Putamen (tissue), 1 donor: ENCODE measurements around the gene NARF.
A peak's percentile ranks its signal among the peaks of the same experiment; 100 is the strongest.
"Not testable (repeated sequence)": the region's sequence is repeated elsewhere in the genome, so short reads cannot be mapped to it uniquely, and the experiment has no call there.

Experiments
- DNase-seq: peaks from one replicate; pipeline ENCODE4 v3.0.0-alpha.2; 2016; ENCODE audit warnings: low spot score

The NARF gene

DNA sequence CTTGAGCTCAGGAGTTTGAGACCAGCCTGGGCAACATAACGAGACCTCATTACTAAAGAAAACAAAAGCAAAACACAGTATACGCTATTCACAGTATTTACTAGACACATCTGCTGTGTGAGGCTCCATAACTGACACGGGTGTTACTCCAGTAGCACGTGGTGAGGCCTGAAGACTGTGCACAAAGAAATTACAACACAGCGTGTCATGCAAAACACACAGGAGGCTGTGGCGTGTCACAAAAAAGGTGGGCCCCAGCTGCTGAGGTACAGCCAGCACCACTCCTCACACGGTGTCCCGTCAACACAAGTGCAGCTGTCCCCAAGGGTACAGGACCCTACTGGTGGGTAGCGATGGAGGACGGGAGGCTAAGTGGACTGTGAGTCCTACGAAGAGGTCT lies 10.7 kb upstream of the NARF start:
- DNase-seq = no peak

- no peak for DNase-seq
These were observed 9.2 kb upstream of the NARF start for GRCh38 chr17:82449131-82449882.

- DNase-seq = no peak
These were observed 8.6 kb upstream of the NARF start for GRCh38 chr17:82449883-82450356.

DNA sequence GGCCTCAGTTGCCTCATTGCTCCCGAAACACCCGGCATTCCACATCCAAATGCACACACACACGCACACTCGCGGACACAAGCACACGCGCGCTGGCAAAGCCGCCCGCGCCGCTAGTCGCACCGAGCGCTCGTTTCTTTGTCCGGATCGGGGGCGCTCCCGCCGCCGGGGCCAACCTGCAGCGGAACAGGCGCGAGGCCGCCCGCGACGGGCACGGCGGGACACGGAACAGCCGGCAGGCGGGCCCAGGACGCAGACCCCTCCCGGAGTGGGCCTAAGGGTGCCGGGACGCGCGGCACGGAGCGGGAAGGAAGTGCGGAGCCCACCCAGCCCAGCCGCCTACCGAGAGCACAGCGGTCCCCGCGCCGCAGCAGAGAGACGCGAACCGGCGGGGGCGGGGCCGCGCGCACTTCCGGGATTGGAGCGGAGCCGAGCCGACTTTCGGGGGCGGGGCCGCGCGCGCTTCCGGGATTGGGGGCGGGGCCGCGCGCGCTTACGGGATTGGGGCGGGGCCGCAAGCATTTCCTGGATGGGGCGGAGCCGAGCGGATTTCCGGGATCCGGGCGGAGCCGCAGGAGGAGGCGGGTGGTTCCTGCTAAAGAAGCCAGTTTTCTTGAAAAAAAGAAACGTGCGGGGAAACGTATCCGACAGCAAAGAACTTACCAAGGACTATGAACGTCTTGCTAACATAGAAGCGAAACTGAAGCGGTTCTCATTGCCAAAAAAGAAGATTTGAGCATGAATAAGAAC lies 8.0 kb upstream of the NARF start, which contains the start of gene CYBC1:
TSS of gene CYBC1 (minus strand) at position 396 of the 750 bp plus-strand sequence. CDS start 1,498 bp downstream, outside the sequence.
- peak; percentile 89 for DNase-seq

GRCh38 chr17:82452162-82452561 lies 6.4 kb upstream of the NARF start:
- no peak for DNase-seq

DNA sequence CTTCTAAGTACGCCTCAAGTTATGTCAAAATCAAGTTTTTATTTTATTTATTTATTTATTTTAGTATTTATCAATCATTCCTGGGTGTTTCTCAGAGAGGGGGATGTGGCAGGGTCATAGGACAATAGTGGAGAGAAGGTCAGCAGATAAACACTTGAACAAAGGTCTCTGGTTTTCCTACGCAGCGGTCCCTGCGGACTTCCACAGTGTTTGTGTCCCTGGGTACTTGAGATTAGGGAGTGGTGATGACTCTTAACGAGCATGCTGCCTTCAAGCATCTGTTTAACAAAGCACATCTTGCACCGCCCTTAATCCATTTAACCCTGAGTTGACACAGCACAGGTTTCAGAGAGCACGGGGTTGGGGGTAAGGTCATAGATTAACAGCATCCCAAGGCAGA lies 5.4 kb upstream of the NARF start:
- DNase-seq = not testable (repeated sequence)

DNA sequence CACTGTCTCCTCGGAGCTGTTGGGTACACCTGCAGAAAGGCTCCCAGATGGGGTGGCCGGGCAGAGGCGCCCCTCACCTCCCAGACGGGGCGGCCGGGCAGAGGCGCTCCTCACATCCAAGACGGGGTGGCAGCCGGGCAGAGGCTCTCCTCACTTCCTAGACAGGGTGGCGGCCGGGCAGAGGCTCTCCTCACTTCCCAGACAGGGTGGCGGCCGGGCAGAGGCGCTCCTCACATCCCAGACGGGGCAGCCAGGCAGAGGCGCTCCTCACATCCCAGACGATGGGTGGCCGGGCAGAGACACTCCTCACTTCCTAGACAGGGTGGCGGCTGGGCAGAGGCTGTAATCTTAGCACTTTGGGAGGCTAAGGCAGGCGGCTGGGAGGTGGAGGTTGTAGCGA lies 4.8 kb upstream of the NARF start:
- DNase-seq = not testable (repeated sequence)

DNA sequence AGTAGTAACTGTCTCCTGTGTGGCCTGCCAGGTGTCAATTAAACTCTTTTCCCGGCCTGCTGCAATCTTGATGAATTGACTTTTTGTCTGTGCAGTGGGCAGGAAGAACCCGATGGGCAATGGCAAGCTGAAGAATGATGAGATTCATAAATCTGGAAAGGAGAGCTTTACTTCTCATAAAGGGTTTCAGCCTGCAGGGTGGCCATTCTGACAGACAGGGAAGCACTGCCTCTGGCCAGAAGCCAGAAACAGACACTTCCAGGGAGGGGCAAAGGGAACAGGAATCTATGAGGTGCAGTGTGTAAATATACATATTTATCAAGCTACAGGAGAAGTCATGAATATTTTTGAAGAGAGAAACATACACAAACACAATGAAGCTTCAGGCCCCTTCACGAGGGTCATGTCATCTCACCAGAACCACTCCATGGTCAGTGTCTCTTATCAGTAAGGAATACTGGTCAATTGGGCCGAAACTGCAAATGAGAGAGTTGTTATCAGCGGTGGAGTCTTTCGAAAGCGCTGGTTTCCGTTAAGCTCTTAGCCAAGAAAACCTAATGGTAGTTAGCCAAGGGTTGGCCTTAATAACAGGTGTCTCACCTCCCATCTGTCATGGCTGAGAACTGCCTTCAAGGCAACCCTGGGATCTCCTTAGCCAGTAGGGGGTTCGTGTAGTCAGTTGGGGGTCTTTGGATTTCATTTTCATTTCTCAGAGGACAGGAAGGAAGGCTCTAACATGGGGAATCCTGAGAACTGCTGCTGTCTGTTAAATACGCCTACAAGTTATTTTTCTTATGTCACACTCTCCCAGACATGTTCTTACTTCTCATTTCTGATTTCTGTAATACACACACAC lies 1.2 kb upstream of the NARF start:
- DNase-seq = no peak

DNA sequence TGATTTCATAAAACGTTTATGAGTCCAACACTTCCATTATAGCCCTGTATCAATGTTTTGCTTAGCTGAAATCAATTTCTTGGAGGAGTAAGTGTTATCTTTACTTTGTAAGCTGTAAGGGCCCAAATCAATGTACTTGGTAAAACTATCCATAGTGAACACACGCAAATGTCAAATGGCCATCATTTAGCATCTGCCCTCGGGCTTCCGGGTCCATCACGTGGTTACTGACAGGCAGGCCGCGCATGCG lies 687 bp upstream of the NARF start:
- DNase-seq = no peak

GRCh38 chr17:82458885-82459424 lies 414 bp downstream of the NARF start:
- DNase-seq = no peak

DNA sequence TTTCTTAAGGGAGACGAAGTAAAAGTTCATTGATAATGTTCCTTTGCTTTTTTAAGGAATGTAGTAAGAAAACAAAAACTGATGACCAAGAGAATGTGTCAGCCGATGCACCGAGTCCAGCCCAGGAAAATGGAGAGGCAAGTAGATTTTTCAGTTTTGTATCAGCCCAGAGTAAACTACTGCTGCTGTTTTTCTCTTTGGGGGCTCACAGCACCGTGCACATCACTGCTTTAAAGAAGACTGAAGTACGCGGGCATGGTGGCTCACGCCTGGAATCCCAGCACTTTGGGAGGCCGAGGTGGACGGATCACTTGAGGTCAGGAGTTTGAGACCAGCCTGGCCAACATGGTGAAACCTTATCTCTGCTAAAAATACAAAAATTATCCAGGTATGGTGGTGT lies 1.4 kb downstream of the NARF start:
- DNase-seq = not testable (repeated sequence)

GRCh38 chr17:82461827-82462524 lies 3.4 kb downstream of the NARF start:
- no peak for DNase-seq

DNA sequence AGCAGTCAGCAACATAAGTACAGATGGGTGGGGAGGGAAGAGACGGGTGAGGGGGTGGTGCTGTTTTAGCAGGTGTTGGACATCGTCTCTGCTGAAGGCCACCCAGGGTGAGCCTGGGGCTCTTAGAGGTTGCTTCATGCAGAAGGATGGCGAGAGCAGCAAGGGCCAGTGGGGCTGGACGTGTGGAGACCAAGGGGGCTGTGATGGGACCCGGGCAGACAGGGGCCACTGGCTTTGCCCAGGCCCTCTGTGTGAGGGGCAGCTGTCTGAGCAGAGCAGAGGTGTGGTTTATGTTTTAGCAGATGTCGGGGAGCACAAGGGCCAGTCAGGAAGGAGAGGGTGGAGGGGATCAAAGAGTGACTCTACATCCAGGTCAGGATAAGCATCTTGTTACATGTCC lies 4.8 kb downstream of the NARF start:
- DNase-seq = no peak

DNA sequence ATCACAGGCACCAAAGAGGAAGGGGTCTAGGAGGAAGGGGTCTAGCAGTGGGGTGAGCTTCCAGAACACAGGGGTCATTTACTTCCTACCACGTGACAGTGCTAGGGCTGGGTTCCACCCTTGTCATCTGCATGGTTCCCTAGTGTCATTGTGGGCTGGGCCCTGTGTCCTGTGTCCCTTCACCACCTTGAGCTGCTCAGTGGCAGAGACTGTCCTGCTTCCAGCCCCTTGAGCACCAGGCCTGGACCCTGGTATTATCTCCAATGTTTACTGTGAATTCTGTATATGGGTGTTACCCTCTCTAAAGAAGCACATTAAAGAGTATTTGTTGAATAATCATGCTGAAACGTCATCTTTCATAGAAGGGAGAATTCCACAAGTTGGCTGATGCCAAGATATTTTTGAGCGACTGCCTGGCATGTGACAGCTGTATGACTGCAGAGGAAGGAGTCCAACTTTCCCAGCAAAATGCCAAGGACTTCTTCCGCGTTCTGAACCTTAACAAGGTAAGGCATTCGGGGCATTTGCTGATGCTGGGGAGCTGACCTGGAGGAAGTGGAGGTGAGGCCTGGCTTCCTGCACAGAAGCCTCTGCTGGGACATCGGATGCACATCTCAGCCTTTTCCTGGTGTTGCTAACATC lies 5.5 kb downstream of the NARF start:
- DNase-seq = no peak

DNA sequence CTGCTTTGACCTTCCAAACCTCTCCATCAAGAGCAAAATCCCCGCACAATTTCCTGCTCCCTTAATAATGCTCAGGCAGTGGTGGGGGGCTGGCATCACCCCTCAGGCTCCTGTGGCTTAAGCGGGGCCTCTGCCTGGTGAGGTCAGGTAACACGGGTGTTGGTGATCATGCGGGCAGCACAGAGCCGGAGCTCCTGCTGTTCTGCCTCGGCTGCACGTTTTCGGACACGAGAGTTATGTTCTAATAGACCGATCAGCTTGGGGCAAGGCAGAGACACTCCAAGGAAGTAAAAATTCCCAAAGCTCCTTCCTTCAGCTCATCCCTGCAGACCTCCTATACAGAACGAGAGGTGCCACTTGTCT lies 6.0 kb downstream of the NARF start:
- DNase-seq = no peak

GRCh38 chr17:82465023-82465603 lies 6.6 kb downstream of the NARF start:
- no peak for DNase-seq

DNA sequence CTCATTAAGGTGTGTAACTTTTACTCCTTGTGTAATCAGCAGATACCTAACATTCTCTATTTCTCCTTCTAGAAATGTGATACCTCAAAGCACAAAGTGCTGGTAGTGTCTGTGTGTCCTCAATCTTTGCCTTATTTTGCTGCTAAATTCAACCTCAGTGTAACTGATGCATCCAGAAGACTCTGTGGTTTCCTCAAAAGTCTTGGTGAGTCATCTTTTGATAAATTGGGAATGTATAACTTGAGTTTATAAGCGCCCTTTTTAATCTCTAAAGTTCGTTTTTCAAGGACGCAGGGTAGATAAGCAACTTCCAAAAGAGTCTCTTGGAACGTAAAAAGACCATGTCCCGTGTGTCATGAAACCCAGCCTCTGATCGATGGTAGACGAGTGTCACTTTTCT lies 10.2 kb downstream of the NARF start:
- no peak for DNase-seq

DNA sequence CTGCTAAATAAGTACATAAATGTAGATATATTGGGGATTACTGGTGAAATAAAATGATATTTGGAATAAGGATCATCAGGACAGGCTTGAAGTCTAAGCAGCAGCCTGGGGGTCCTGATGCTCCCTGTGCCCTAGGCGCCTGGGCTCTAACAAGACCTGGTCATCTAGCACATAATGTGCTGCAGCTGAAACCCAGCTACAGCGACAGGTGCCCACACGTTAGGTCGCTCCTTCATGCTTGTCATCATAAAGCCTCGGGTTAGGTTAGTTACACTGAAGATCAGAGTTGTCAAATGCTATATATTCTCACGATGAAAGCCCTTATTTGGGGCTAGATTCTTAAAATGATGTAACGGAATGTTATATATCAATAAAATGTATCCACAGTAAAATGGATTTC lies 11.5 kb downstream of the NARF start:
- no peak for DNase-seq

GRCh38 chr17:82474223-82475010 lies 15.9 kb downstream of the NARF start:
- no peak for DNase-seq

GRCh38 chr17:82475458-82475857 lies 16.9 kb downstream of the NARF start:
- DNase-seq = no peak
